Fibroblast of lung (primary cell): Measurements from ENCODE around the gene PTX4. TPM values are rescaled to one million over a fixed set of nuclear protein-coding genes. Genes with fewer than 3 reads are reported as not detected.

Experiments used
- DNase-seq, 2 donors: peaks; one replicate each; pipeline versions ENCODE4 v3.0.0 to v3.0.0-alpha.2; 2010; ENCODE audit warnings: low read depth in 2 of 2
- H2AFZ ChIP-seq: 2 replicates; pipeline ENCODE4 v1.5.1; 2012; ENCODE audit warnings: low read length, control low read depth, inconsistent platforms
- H3K27ac ChIP-seq: 2 replicates; pipeline ENCODE4 v1.5.1; 2011; ENCODE audit warnings: low read length, control low read depth; ENCODE audit not compliant: insufficient read depth
- H3K27me3 ChIP-seq: 2 replicates; pipeline ENCODE4 v1.5.1; 2011; ENCODE audit warnings: mild to moderate bottlenecking, low read length; ENCODE audit not compliant: control insufficient read depth, insufficient read depth
- H3K36me3 ChIP-seq: 2 replicates; pipeline ENCODE4 v1.5.1; 2011; ENCODE audit warnings: low read length; ENCODE audit not compliant: control insufficient read depth, insufficient read depth
- H3K4me1 ChIP-seq: 2 replicates; pipeline ENCODE4 v1.5.1; 2011; ENCODE audit warnings: low read length; ENCODE audit not compliant: control insufficient read depth, insufficient read depth; ENCODE audit errors: extremely low read depth
- H3K4me2 ChIP-seq: 2 replicates; pipeline ENCODE4 v1.5.1; 2011; ENCODE audit warnings: low read length, control low read depth; ENCODE audit not compliant: insufficient read depth; ENCODE audit errors: extremely low read depth
- H3K4me3 ChIP-seq, 4 experiments: fragments of 200-600 bp in 1 of 4; sonication (generic) in 1 of 4; replicated peaks in 1 of 4; 2 replicates each; pipeline ENCODE4 v1.5.1; 2011 to 2016; ENCODE audit warnings: low read length in 4 of 4, low read depth in 3 of 4, mild to moderate bottlenecking in 3 of 4, control low read depth in 2 of 4, inconsistent platforms in 1 of 4, mixed read lengths in 1 of 4; ENCODE audit not compliant: insufficient read depth in 1 of 4; ENCODE audit errors: control extremely low read depth in 1 of 4
- H3K79me2 ChIP-seq: 2 replicates; pipeline ENCODE4 v1.5.1; 2012; ENCODE audit warnings: mild to moderate bottlenecking, low read length, inconsistent platforms; ENCODE audit not compliant: control insufficient read depth, insufficient read depth
- H3K9ac ChIP-seq: 2 replicates; pipeline ENCODE4 v1.5.1; 2011; ENCODE audit warnings: mild to moderate bottlenecking, low read length, control low read depth; ENCODE audit not compliant: insufficient read depth
- H3K9me3 ChIP-seq: 2 replicates; pipeline ENCODE4 v1.5.1; 2012; ENCODE audit warnings: low read depth, low read length; ENCODE audit not compliant: control insufficient read depth, insufficient read depth
- H4K20me1 ChIP-seq: 2 replicates; pipeline ENCODE4 v1.5.1; 2011; ENCODE audit warnings: low read length; ENCODE audit not compliant: control insufficient read depth, insufficient read depth; ENCODE audit errors: extremely low read depth
- EZH2 ChIP-seq: IDR thresholded peaks from 2 replicates; pipeline ENCODE4 v1.5.1; 2012; ENCODE audit warnings: low read length, control low read depth, mild to moderate bottlenecking; ENCODE audit errors: missing control alignments
- polyA plus RNA-seq, 2 donors: library from polyadenylated mRNA; depleted of rRNA in 1 of 2; stranded (reverse) in 1 of 2; unstranded in 1 of 2; fragments of >200 nt; gene quantifications; 2 replicates each; pipeline ENCODE4 v1.2.1, GENCODE V29; 2011 to 2012; ENCODE audit warnings: missing spikeins in 1 of 2
- total RNA-seq: library from RNA; depleted of rRNA; stranded (reverse); fragments of >200 nt; gene quantifications from 2 replicates; pipeline ENCODE4 v1.2.1, GENCODE V29; 2014
- TF ChIP-seq, protein P1 (sequence below), 2 donors: IDR thresholded peaks in 1 of 2; conservative IDR thresholded peaks in 1 of 2; 1 replicate in 1 of 2; 2 replicates in 1 of 2; pipeline ENCODE4 v1.5.1; 2011 to 2012; ENCODE audit warnings: low read length in 2 of 2, control low read depth in 1 of 2, inconsistent platforms in 1 of 2, low read depth in 1 of 2, mild to moderate bottlenecking in 1 of 2

Gene PTX4
- total and polyA plus RNA-seq, 2 donors (not counting 1 experiment from before 2014, with no cell fraction given) = not detected

DNA sequence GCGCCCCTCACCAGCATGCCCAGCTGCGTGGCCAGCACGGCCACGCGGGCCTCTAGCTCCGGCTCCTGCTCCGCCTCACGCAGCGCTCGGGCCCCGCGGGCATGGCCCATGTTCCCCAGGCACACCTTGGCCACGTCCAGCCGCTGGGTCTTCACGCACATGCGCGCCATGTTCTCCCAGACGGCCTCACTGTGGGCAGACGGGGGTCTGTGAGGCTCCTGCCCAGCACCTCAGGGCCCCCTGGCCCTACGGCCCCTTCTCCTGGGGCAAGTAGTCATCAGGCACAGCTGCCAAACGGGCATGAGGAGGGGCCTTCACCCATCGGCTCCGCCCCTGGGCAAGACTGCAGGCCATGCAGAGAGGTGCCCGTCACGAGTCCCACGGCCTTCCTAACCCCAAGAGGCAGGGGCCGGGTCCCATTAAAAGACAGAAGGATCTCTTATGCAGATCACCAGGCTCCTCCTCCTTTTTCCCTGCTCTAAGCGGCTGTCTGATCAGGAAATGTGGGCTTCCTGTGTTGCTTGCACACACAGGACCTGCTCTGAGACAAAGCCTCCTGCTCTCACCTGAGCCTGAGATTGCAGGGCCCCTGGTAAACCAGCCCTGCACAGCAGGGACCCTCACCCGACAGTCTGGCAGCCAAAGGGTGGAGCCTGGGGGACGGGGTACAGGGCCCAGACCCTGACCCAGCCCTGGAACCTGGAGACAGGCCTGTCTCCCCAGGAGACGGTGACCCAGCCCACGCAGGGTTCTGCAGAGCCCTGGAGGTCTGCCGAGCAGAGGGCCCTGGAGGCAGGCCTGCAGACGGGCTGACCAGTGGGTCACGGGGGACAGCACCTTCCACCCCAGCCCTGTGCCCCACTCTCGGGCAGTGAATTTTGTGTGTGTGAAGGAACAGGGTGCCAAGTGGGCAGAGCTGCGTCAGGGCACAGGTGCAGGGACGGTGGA lies 38.1 kb upstream of the PTX4 start:
- Histone ChIP-seq H2AFZ (no peak overlapping the region), H3K9ac (no peak overlapping the region), H3K79me2 (no peaks in the 10 kb centered on the region), H4K20me1 (no peaks in the 10 kb centered on the region), H3K4me2 (no peak overlapping the region), H3K27ac (no peak overlapping the region), H3K27me3 (no peaks in the 10 kb centered on the region), H3K9me3 (no peaks in the 10 kb centered on the region), H3K4me1 (peaks cover 12% of the 10 kb centered on the region), H3K4me3 (no peak overlapping the region), H3K36me3 (no peaks in the 10 kb centered on the region)
- no peak for DNase-seq
- TF ChIP-seq, protein P1, sequence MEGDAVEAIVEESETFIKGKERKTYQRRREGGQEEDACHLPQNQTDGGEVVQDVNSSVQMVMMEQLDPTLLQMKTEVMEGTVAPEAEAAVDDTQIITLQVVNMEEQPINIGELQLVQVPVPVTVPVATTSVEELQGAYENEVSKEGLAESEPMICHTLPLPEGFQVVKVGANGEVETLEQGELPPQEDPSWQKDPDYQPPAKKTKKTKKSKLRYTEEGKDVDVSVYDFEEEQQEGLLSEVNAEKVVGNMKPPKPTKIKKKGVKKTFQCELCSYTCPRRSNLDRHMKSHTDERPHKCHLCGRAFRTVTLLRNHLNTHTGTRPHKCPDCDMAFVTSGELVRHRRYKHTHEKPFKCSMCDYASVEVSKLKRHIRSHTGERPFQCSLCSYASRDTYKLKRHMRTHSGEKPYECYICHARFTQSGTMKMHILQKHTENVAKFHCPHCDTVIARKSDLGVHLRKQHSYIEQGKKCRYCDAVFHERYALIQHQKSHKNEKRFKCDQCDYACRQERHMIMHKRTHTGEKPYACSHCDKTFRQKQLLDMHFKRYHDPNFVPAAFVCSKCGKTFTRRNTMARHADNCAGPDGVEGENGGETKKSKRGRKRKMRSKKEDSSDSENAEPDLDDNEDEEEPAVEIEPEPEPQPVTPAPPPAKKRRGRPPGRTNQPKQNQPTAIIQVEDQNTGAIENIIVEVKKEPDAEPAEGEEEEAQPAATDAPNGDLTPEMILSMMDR (conservative IDR thresholded peaks at IDR 0.05 in 1 of 2, IDR thresholded peaks at IDR 0.05 in 1 of 2; ENCODE audit: low read depth in 1 of 2, low read length in 2 of 2) = no peak
- TF ChIP-seq EZH2 = no peak

DNA sequence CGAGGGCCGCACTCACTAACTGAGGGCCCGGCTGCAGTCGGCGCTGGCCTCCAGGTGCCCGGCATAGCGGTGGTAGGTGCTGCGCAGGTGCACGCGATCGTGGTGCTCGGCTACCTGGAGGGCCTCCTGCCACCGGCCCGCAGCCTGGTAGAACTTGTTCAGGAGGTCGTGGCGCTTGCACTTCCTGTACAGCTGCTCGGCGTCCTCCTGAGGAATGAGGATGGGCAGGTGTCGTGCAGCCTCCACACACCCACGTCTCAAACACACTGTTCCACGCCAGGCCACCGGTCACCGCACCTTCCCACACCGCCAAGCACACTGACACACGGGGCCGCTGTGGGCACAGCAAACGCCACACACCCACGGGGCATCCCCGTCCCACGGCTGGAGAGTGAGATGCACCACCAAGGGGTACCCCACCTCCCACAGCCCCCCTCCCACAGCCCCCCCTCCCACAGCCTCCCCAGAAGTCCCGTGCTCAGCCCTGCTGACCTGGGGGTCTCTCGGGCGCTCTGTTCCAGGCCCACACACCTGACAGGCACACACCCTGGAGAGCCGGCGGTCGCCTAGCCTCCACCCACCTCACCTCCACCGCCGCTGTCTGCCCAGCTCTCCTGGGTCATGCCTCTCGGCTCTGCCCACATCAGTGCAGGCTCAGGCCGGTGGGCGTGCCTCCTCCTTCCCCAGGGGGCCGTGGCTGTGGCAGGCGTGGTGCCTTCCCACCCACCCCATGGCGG lies 37.3 kb upstream of the PTX4 start:
- no peak for DNase-seq
- TF ChIP-seq EZH2 = no peak
- TF ChIP-seq, protein P1 (conservative IDR thresholded peaks at IDR 0.05 in 1 of 2, IDR thresholded peaks at IDR 0.05 in 1 of 2; ENCODE audit: low read depth in 1 of 2, low read length in 2 of 2) = no peak
- no peaks in the 10 kb centered on the region for H3K9me3 ChIP-seq
- H3K79me2 ChIP-seq = no peaks in the 10 kb centered on the region
- no peak overlapping the region for H2AFZ ChIP-seq
- H4K20me1 ChIP-seq = no peaks in the 10 kb centered on the region
- peaks cover 5% of the 10 kb centered on the region for H3K4me1 ChIP-seq
- no peak overlapping the region for H3K9ac ChIP-seq
- H3K27ac ChIP-seq = no peak overlapping the region
- H3K36me3 ChIP-seq = no peaks in the 10 kb centered on the region
- H3K4me2 ChIP-seq = no peak overlapping the region
- no peak overlapping the region for H3K4me3 ChIP-seq
- no peaks in the 10 kb centered on the region for H3K27me3 ChIP-seq

DNA sequence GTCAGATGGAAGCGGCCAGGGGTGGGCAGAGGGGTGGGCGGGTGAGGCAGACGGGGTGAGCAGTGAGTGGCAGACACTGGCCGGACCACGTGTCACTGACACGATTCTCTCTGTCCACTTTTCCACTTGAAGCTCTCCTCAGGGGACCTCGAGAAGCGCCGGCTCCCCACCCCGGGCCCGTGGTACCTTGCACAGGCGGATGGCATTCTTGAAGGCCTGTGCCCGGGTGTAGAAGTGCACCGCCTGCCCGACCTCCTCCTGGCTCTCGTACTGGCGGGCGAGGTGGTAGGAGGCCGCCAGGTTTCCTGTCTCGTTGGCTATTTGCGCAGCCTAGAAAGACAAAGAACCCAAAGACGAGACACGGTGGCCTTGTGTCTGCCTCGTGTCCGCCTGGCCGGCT lies 35.6 kb upstream of the PTX4 start:
- Histone ChIP-seq H3K36me3 (no peaks in the 10 kb centered on the region), H3K4me3 (no peak overlapping the region), H3K27me3 (no peaks in the 10 kb centered on the region), H3K9me3 (no peaks in the 10 kb centered on the region), H2AFZ (no peak overlapping the region), H3K27ac (no peak overlapping the region), H3K4me2 (no peak overlapping the region), H3K79me2 (no peaks in the 10 kb centered on the region), H3K4me1 (no peaks in the 10 kb centered on the region), H3K9ac (no peak overlapping the region), H4K20me1 (no peaks in the 10 kb centered on the region)
- TF ChIP-seq EZH2 = no peak
- TF ChIP-seq, protein P1 (conservative IDR thresholded peaks at IDR 0.05 in 1 of 2, IDR thresholded peaks at IDR 0.05 in 1 of 2; ENCODE audit: low read depth in 1 of 2, low read length in 2 of 2) = no peak
- DNase-seq = no peak
